Measurements from ENCODE around the gene SHTN1. TPM values are rescaled to one million over a fixed set of nuclear protein-coding genes. Genes with fewer than 3 reads are reported as not detected.

SHTN1 gene
- total and polyA plus RNA-seq, 8 donors: 7.4 to 49.1 (median 15.7) TPM

GRCh38 chr10:116931806-116932205 lies 73.2 kb downstream of the SHTN1 start:
- Histone ChIP-seq H3K4me3 (no peak overlapping the region), H3K36me3 (peaks cover 0 to 38% (median 18%) of the 10 kb centered on the region in 4 donors), H3K27ac (no peak overlapping the region), H3K9me3 (no peaks in the 10 kb centered on the region), H3K27me3 (no peaks in the 10 kb centered on the region), H3K4me1 (no peaks in the 10 kb centered on the region)
- 89 to 98% (median 94%) methylated on average over 6 of the region's 6 CpGs for WGBS, 5 donors
- TF ChIP-seq POLR2A (IDR thresholded peaks at IDR 0.05): no peak
- no peak for TF ChIP-seq POLR2AphosphoS5 (IDR thresholded peaks at IDR 0.05)
- no peak for TF ChIP-seq EP300 (IDR thresholded peaks at IDR 0.05)
- TF ChIP-seq CTCF (IDR thresholded peaks at IDR 0.05): no peak
- intact Hi-C loops (cut with DNase I; ENCODE audit: low total_unique reads): no loop called here
- no peak for DNase-seq

GRCh38 chr10:116926426-116926825 lies 78.6 kb downstream of the SHTN1 start:
- no peaks in the 10 kb centered on the region for H3K4me1 ChIP-seq
- H3K27ac ChIP-seq: no peak overlapping the region
- no peak overlapping the region for H3K4me3 ChIP-seq
- intact Hi-C loops (cut with DNase I; ENCODE audit: low total_unique reads): no loop called here
- H3K27me3 ChIP-seq: no peaks in the 10 kb centered on the region
- TF ChIP-seq POLR2A (IDR thresholded peaks at IDR 0.05) (no peak), POLR2AphosphoS5 (IDR thresholded peaks at IDR 0.05) (no peak), CTCF (IDR thresholded peaks at IDR 0.05) (no peak), EP300 (IDR thresholded peaks at IDR 0.05) (no peak)
- peaks cover 0 to 41% (median 21%) of the 10 kb centered on the region in 4 donors for H3K36me3 ChIP-seq
- WGBS, 5 donors: 90 to 96% (median 95%) methylated on average over 3 of the region's 3 CpGs
- no peak for DNase-seq
- H3K9me3 ChIP-seq: no peaks in the 10 kb centered on the region

- intact Hi-C loops (cut with DNase I; ENCODE audit: low total_unique reads): no loop called here
- Histone ChIP-seq H3K9me3 (no peaks in the 10 kb centered on the region), H3K36me3 (peaks cover 0 to 52% (median 28%) of the 10 kb centered on the region in 4 donors), H3K4me3 (no peak overlapping the region), H3K27me3 (no peaks in the 10 kb centered on the region), H3K4me1 (no peaks in the 10 kb centered on the region), H3K27ac (no peak overlapping the region)
- WGBS, 5 donors: 84 to 98% (median 92%) methylated on average over 3 of the region's 3 CpGs
- DNase-seq: no peak
- TF ChIP-seq POLR2AphosphoS5 (IDR thresholded peaks at IDR 0.05) (no peak), EP300 (IDR thresholded peaks at IDR 0.05) (no peak), CTCF (IDR thresholded peaks at IDR 0.05) (no peak), POLR2A (IDR thresholded peaks at IDR 0.05) (no peak)
Measured at GRCh38 chr10:116925056-116925455, 79.9 kb downstream of the SHTN1 start.

- Histone ChIP-seq H3K4me1 (no peaks in the 10 kb centered on the region), H3K9me3 (no peaks in the 10 kb centered on the region), H3K36me3 (peaks cover 0 to 58% (median 24%) of the 10 kb centered on the region in 4 donors), H3K27ac (no peak overlapping the region), H3K4me3 (no peak overlapping the region), H3K27me3 (no peaks in the 10 kb centered on the region)
- TF ChIP-seq CTCF (IDR thresholded peaks at IDR 0.05) (no peak), POLR2AphosphoS5 (IDR thresholded peaks at IDR 0.05) (no peak), POLR2A (IDR thresholded peaks at IDR 0.05) (no peak)
- intact Hi-C loops (cut with DNase I; ENCODE audit: low total_unique reads): no loop called here
- WGBS, 5 donors: 47 to 50% (median 48%) methylated on average over 2 of the region's 2 CpGs
- no peak for DNase-seq
Measured at GRCh38 chr10:116919706-116920105, 85.3 kb downstream of the SHTN1 start.

Data from stomach (tissue), 9 donors.